Endodermal cell (in vitro differentiated cells): ENCODE results near the gene BTBD9. TPM values are rescaled to one million over a fixed set of nuclear protein-coding genes. Genes with fewer than 3 reads are reported as not detected.

Experiments
- DNase-seq: peaks from one replicate; pipeline ENCODE4 v3.0.0-alpha.2; 2017
- H3K27ac ChIP-seq: 2 replicates; pipeline ENCODE4 v1.5.1; 2013; ENCODE audit warnings: mild to moderate bottlenecking, low read depth, low read length, moderate library complexity
- H3K27me3 ChIP-seq: 2 replicates; pipeline ENCODE4 v1.6.1; 2013; ENCODE audit warnings: mild to moderate bottlenecking, low read length, moderate library complexity; ENCODE audit not compliant: insufficient read depth, control insufficient read depth, poor library complexity, severe bottlenecking
- H3K36me3 ChIP-seq: 2 replicates; pipeline ENCODE4 v1.7.0; 2013; ENCODE audit warnings: mild to moderate bottlenecking, low read length, moderate library complexity; ENCODE audit not compliant: control insufficient read depth, insufficient read depth
- H3K4me1 ChIP-seq: one replicate; pipeline ENCODE4 v1.7.0; 2013; ENCODE audit warnings: low read length; ENCODE audit not compliant: control insufficient read depth, insufficient read depth
- H3K4me3 ChIP-seq: 2 replicates; pipeline ENCODE4 v1.5.1; 2013; ENCODE audit warnings: mild to moderate bottlenecking, low read length, moderate library complexity
- H3K9ac ChIP-seq: 2 replicates; pipeline ENCODE4 v1.6.1; 2013; ENCODE audit warnings: mild to moderate bottlenecking, low read length, moderate library complexity; ENCODE audit not compliant: poor library complexity, severe bottlenecking; ENCODE audit errors: extremely low read depth
- H3K9me3 ChIP-seq: 2 replicates; pipeline ENCODE4 v1.6.1; 2013; ENCODE audit warnings: mild to moderate bottlenecking, low read length, moderate library complexity; ENCODE audit not compliant: control insufficient read depth
- H3K27ac Mint-ChIP-seq: 2 replicates; pipeline ENCODE4 v1.8.0; 2020; ENCODE audit warnings: mixed read lengths
- H3K27me3 Mint-ChIP-seq: 2 replicates; pipeline ENCODE4 v1.8.0; 2021; ENCODE audit warnings: mild to moderate bottlenecking, mixed read lengths; ENCODE audit not compliant: insufficient read depth
- H3K36me3 Mint-ChIP-seq: 2 replicates; pipeline ENCODE4 v1.8.0; 2020; ENCODE audit warnings: low read depth, mixed read lengths
- H3K4me1 Mint-ChIP-seq: 2 replicates; pipeline ENCODE4 v1.8.0; 2020; ENCODE audit warnings: mixed read lengths
- H3K4me3 Mint-ChIP-seq: 2 replicates; pipeline ENCODE4 v1.8.0; 2020; ENCODE audit warnings: mild to moderate bottlenecking, moderate library complexity, mixed read lengths
- H3K9me3 Mint-ChIP-seq: 2 replicates; pipeline ENCODE4 v1.8.0; 2020; ENCODE audit warnings: mild to moderate bottlenecking, mixed read lengths
- WGBS, 2 experiments: methylation state at CpG; one replicate each; pipeline versions ENCODE4 v1.1.5 to v1.1.7; 2013; ENCODE audit warnings: missing lambda C conversion rate in 2 of 2, mixed read lengths in 1 of 2; ENCODE audit not compliant: insufficient coverage in 1 of 2, insufficient read length in 1 of 2; 5-methylcytosine and 5-hydroxymethylcytosine counted together
- total RNA-seq, 2 donors: library from RNA; stranded (reverse); fragmentation: NEBNext Ultra II Directional in 1 of 2; extraction: Animal tissue kit (Norgen Biotek cat#: 25700) in 1 of 2; gene quantifications; 2 replicates in 1 of 2; 3 replicates in 1 of 2; pipeline ENCODE4 v1.2.1, GENCODE V29; 2021
- TF ChIP-seq, protein P1 (sequence below): fragments of 200-600 bp; sonication (generic); conservative IDR thresholded peaks from 2 replicates; pipeline ENCODE4 v1.5.0; 2021; ENCODE audit warnings: antibody characterized with exemption, mild to moderate bottlenecking

BTBD9 gene
- total RNA-seq, 2 donors from 2014 or later, result 7.6 to 12.3 TPM

DNA sequence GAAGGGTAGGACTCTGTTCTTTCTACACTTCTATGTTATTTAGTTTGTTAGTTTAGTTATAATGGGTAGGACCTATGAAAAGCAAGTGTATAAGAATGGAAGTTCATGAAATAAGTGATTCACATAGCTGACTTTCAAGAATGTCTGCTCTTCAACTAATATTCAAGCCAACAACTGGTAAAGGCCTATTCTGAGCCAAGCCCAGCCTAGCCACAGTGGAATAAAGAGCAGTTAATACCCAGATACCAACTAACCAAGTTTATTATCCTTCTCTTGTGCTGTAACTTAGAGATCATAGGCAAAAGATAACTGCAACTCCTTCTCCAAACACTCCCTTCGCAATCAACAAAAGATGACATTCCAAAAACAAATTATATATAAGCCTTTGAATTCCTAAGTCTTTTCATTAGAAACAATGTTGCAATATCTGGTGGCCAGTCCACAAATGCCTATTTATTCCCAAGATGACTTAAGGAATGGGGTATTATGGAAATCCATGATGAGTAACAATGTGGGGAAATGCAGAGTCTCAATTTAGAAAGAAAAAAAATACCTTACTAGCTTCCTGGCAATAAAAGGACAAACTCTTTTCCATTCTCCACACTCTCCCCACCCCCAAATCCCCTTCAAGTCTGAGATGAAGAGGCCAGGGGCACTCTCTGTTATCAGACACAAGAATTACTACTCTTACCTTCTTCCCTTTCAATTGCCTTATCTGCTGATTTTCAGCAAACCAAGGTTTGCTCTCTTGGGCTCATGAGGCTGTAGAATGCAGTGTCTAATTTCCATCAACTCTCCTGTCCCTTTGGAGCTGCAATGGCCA lies 27.4 kb downstream of the BTBD9 start:
- Mint-ChIP-seq H3K4me1 (peaks cover 24% of the 10 kb centered on the region), H3K36me3 (no peaks in the 10 kb centered on the region), H3K9me3 (no peaks in the 10 kb centered on the region), H3K27me3 (no peaks in the 10 kb centered on the region), H3K4me3 (peak overlapping the region; percentile 18), H3K27ac (no peak overlapping the region)
- WGBS, 2 experiments, result 86 to 88% methylated on average over 1 of the region's 1 CpG
- TF ChIP-seq, protein P1, sequence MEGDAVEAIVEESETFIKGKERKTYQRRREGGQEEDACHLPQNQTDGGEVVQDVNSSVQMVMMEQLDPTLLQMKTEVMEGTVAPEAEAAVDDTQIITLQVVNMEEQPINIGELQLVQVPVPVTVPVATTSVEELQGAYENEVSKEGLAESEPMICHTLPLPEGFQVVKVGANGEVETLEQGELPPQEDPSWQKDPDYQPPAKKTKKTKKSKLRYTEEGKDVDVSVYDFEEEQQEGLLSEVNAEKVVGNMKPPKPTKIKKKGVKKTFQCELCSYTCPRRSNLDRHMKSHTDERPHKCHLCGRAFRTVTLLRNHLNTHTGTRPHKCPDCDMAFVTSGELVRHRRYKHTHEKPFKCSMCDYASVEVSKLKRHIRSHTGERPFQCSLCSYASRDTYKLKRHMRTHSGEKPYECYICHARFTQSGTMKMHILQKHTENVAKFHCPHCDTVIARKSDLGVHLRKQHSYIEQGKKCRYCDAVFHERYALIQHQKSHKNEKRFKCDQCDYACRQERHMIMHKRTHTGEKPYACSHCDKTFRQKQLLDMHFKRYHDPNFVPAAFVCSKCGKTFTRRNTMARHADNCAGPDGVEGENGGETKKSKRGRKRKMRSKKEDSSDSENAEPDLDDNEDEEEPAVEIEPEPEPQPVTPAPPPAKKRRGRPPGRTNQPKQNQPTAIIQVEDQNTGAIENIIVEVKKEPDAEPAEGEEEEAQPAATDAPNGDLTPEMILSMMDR, result no peak
- peak overlapping the region; percentile 16 for H3K4me3 ChIP-seq
- no peak overlapping the region for H3K27ac ChIP-seq
- no peak for DNase-seq
- peaks cover 11% of the 10 kb centered on the region for H3K4me1 ChIP-seq
- H3K9ac ChIP-seq, result no peak overlapping the region
- H3K27me3 ChIP-seq, result no peaks in the 10 kb centered on the region
- no peaks in the 10 kb centered on the region for H3K36me3 ChIP-seq
- no peaks in the 10 kb centered on the region for H3K9me3 ChIP-seq

DNA sequence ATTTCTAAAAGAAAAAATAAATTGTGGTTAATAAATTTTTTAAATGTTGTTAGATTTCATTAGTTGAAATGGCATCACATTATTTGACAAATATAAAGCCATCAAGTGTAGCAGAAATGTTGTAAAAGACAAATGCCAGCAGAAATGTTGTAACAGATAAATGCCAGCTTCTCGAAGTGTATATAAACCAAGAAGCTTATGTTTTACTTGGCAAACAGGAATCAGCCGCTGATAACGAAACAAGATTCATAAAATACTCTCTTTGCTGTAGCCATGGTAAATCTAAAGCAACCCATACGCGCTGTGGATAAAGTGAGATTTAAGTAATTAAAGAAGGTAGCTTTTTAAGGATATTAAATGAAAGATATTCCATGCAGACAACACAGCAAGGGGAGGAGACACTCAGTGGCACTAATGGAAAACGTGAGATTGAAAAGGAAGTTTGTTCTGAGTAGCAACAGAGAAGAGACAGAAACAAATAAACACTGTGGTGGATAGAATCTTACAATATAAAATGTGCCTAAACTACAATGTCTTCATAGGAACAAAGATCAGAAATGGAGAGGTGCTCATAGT lies 29.6 kb downstream of the BTBD9 start:
- H3K27ac ChIP-seq, result no peak overlapping the region
- Mint-ChIP-seq H3K27ac (no peak overlapping the region), H3K4me1 (peaks cover 24% of the 10 kb centered on the region)

DNA sequence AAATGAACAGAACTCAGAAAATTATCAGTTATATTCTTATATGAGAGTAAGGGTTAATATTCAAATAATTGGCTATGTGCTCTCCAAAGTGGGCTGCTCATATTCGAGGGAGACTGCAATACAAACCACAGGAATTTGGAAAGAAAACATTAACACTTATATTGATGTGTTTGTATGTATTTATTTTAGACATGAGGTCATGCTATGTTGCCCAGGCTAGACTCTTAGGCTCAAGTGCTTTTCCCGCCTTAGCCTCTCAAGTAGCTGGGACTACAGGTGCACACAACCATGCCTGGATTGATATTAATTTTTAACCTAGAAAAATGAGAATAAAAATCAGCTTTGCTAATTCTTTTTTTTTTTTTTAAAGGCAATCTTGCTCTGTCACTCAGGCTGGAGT lies 35.0 kb downstream of the BTBD9 start:
- Histone ChIP-seq H3K27ac (no peak overlapping the region), H3K36me3 (no peaks in the 10 kb centered on the region), H3K27me3 (no peaks in the 10 kb centered on the region), H3K4me3 (no peak overlapping the region), H3K9ac (no peak overlapping the region), H3K4me1 (peaks cover 2% of the 10 kb centered on the region), H3K9me3 (no peaks in the 10 kb centered on the region)
- TF ChIP-seq, protein P1, result no peak
- Mint-ChIP-seq H3K27me3 (no peaks in the 10 kb centered on the region), H3K4me3 (no peak overlapping the region), H3K9me3 (no peaks in the 10 kb centered on the region), H3K36me3 (peaks cover 6% of the 10 kb centered on the region), H3K4me1 (peaks cover 5% of the 10 kb centered on the region), H3K27ac (no peak overlapping the region)
- DNase-seq, result no peak
- WGBS, 2 experiments, result 95% methylated on average over 2 of the region's 2 CpGs; no CpG with 5 or more reads in 1 of the 2 experiments

More for the DNA sequence above, 29.6 kb downstream of the BTBD9 start:
- H3K9me3 Mint-ChIP-seq, result no peaks in the 10 kb centered on the region
- H3K36me3 ChIP-seq, result no peaks in the 10 kb centered on the region
- WGBS, 2 experiments, result 92 to 100% methylated on average over 3 to 6 of the region's 6 CpGs
- DNase-seq, result no peak
- no peak overlapping the region for H3K9ac ChIP-seq
- H3K27me3 ChIP-seq, result no peaks in the 10 kb centered on the region
- H3K4me3 ChIP-seq, result no peak overlapping the region
- H3K9me3 ChIP-seq, result no peaks in the 10 kb centered on the region
- no peaks in the 10 kb centered on the region for H3K27me3 Mint-ChIP-seq
- peaks cover 6% of the 10 kb centered on the region for H3K36me3 Mint-ChIP-seq
- no peak overlapping the region for H3K4me3 Mint-ChIP-seq
- H3K4me1 ChIP-seq, result peaks cover 11% of the 10 kb centered on the region
- TF ChIP-seq, protein P1, result no peak
